Duodenal mucosa (tissue), 2 donors: ENCODE data around the gene GRK4.
A peak's percentile ranks its signal among the peaks of the same experiment; 100 is the strongest.
"Not testable (repeated sequence)": the region's sequence is repeated elsewhere in the genome, so short reads cannot be mapped to it uniquely, and the experiment has no call there.

Experiments used
- H3K27ac ChIP-seq: one replicate; pipeline ENCODE4 v1.7.0; 2013; ENCODE audit warnings: low read depth, low read length
- H3K27me3 ChIP-seq, 2 donors: one replicate each; pipeline ENCODE4 v1.7.0; 2013; ENCODE audit warnings: low read length in 2 of 2, control low read depth in 1 of 2; ENCODE audit not compliant: insufficient read depth in 2 of 2, control insufficient read depth in 1 of 2
- H3K36me3 ChIP-seq, 2 donors: one replicate each; pipeline ENCODE4 v1.7.0; 2013; ENCODE audit warnings: low read length in 2 of 2, control low read depth in 1 of 2; ENCODE audit not compliant: insufficient read depth in 2 of 2, control insufficient read depth in 1 of 2
- H3K4me1 ChIP-seq, 2 donors: one replicate each; pipeline ENCODE4 v1.7.0; 2013; ENCODE audit warnings: low read length in 2 of 2, control low read depth in 1 of 2; ENCODE audit not compliant: insufficient read depth in 2 of 2, control insufficient read depth in 1 of 2
- H3K4me3 ChIP-seq, 2 donors: one replicate each; pipeline ENCODE4 v1.7.0; 2013; ENCODE audit warnings: low read length in 2 of 2, low read depth in 1 of 2
- H3K9ac ChIP-seq, 2 donors: one replicate each; pipeline ENCODE4 v1.7.0; 2013; ENCODE audit warnings: low read length in 2 of 2, low read depth in 1 of 2
- H3K9me3 ChIP-seq, 2 donors: one replicate each; pipeline ENCODE4 v1.7.0; 2013; ENCODE audit warnings: low read length in 2 of 2, control low read depth in 1 of 2; ENCODE audit not compliant: control insufficient read depth in 1 of 2

GRK4 gene

GRCh38 chr4:2936773-2937145 lies 26.6 kb upstream of the GRK4 start:
- Histone ChIP-seq H3K4me3 (no peak overlapping the region), H3K36me3 (peaks cover 27 to 48% of the 10 kb centered on the region in 2 donors), H3K27me3 (no peaks in the 10 kb centered on the region), H3K4me1 (peaks cover 36 to 37% of the 10 kb centered on the region in 2 donors), H3K9ac (no peak overlapping the region), H3K27ac (no peak overlapping the region), H3K9me3 (no peaks in the 10 kb centered on the region)

- no peak overlapping the region for H3K27ac ChIP-seq
- H3K9me3 ChIP-seq: no peaks in the 10 kb centered on the region
- peaks cover 33 to 36% of the 10 kb centered on the region in 2 donors for H3K4me1 ChIP-seq
- H3K4me3 ChIP-seq: no peak overlapping the region
- H3K27me3 ChIP-seq: no peaks in the 10 kb centered on the region
- H3K9ac ChIP-seq: no peak overlapping the region
- peaks cover 27 to 53% of the 10 kb centered on the region in 2 donors for H3K36me3 ChIP-seq
Measured at GRCh38 chr4:2937146-2937857, 26.1 kb upstream of the GRK4 start.

GRCh38 chr4:2937986-2938385 lies 25.4 kb upstream of the GRK4 start:
- H3K36me3 ChIP-seq: peaks cover 27 to 60% of the 10 kb centered on the region in 2 donors
- peaks cover 30 to 33% of the 10 kb centered on the region in 2 donors for H3K4me1 ChIP-seq
- no peaks in the 10 kb centered on the region for H3K9me3 ChIP-seq
- no peak overlapping the region for H3K9ac ChIP-seq
- no peak overlapping the region for H3K27ac ChIP-seq
- H3K27me3 ChIP-seq: no peaks in the 10 kb centered on the region
- no peak overlapping the region for H3K4me3 ChIP-seq

- H3K4me3 ChIP-seq, H3K27me3 ChIP-seq, H3K27ac ChIP-seq, H3K9ac ChIP-seq, H3K9me3 ChIP-seq: not testable (repeated sequence)
- Histone ChIP-seq H3K4me1 (peaks cover 26 to 33% of the 10 kb centered on the region in 2 donors), H3K36me3 (peaks cover 27 to 64% of the 10 kb centered on the region in 2 donors)
Measured at GRCh38 chr4:2938411-2938810, 25.0 kb upstream of the GRK4 start.

- Histone ChIP-seq H3K27me3 (no peaks in the 10 kb centered on the region), H3K27ac (no peak overlapping the region), H3K4me1 (peaks cover 23 to 29% of the 10 kb centered on the region in 2 donors), H3K4me3 (no peak overlapping the region), H3K9ac (no peak overlapping the region), H3K36me3 (peaks cover 27 to 69% of the 10 kb centered on the region in 2 donors), H3K9me3 (no peaks in the 10 kb centered on the region)
Measured at GRCh38 chr4:2938906-2939305, 24.5 kb upstream of the GRK4 start.

GRCh38 chr4:2939383-2940243 lies 23.8 kb upstream of the GRK4 start:
- peaks cover 23 to 29% of the 10 kb centered on the region in 2 donors for H3K4me1 ChIP-seq
- H3K9me3 ChIP-seq: no peaks in the 10 kb centered on the region
- no peak overlapping the region for H3K27ac ChIP-seq

GRCh38 chr4:2940267-2941137 lies 22.9 kb upstream of the GRK4 start:
- Histone ChIP-seq H3K27ac (no peak overlapping the region), H3K36me3 (peaks cover 37 to 82% of the 10 kb centered on the region in 2 donors), H3K4me1 (peaks cover 21 to 24% of the 10 kb centered on the region in 2 donors), H3K4me3 (no peak overlapping the region), H3K9ac (no peak overlapping the region), H3K27me3 (no peaks in the 10 kb centered on the region), H3K9me3 (no peaks in the 10 kb centered on the region)

More at GRCh38 chr4:2939383-2940243, 23.8 kb upstream of the GRK4 start:
- no peaks in the 10 kb centered on the region for H3K27me3 ChIP-seq
- no peak overlapping the region for H3K9ac ChIP-seq
- H3K36me3 ChIP-seq: peaks cover 28 to 73% of the 10 kb centered on the region in 2 donors
- no peak overlapping the region for H3K4me3 ChIP-seq

GRCh38 chr4:2941138-2942036 lies 22.0 kb upstream of the GRK4 start:
- peaks cover 43 to 91% of the 10 kb centered on the region in 2 donors for H3K36me3 ChIP-seq
- no peak overlapping the region for H3K27ac ChIP-seq
- H3K4me1 ChIP-seq: peaks cover 14 to 16% of the 10 kb centered on the region in 2 donors
- H3K9me3 ChIP-seq: no peaks in the 10 kb centered on the region
- H3K27me3 ChIP-seq: no peaks in the 10 kb centered on the region
- H3K9ac ChIP-seq: no peak overlapping the region
- H3K4me3 ChIP-seq: no peak overlapping the region

- Histone ChIP-seq H3K9ac (peak overlapping the region in 1 of 2 donors; percentile 60), H3K4me3 (no peak overlapping the region), H3K9me3 (no peaks in the 10 kb centered on the region), H3K27ac (no peak overlapping the region), H3K36me3 (peaks cover 48 to 95% of the 10 kb centered on the region in 2 donors), H3K4me1 (peaks cover 14 to 18% of the 10 kb centered on the region in 2 donors), H3K27me3 (no peaks in the 10 kb centered on the region)
Measured at GRCh38 chr4:2942037-2942531, 21.3 kb upstream of the GRK4 start.
